A204.1 (cell line): ENCODE measurements around the gene APOBEC3F.
"Not testable (repeated sequence)": the region's sequence is repeated elsewhere in the genome, so short reads cannot be mapped to it uniquely, and the experiment has no call there.

Experiments
- FAIRE-seq: peaks from 2 replicates; lab custom pipeline; 2012; peaks lifted over from hg19 to GRCh38; lab: Jason Lieb, UNC

APOBEC3F gene

DNA sequence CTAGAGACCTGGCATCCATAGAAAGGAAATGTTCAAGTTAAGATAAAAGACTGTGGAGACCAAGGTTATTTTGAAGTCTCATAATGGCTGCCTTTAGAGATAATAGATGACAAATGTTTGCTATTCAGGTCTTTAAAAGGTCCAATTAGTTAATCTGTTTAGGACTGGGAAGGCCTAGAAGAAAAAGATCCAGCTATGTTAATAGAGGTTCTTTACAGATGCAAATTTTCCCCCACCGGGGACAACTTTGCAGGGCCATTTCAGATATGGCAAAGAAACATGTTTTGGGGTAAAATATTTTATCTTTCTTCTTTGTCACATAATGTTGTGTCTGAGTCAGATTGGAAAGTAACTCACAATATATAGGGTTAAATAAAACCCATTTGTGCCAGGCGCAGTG, 33.3 kb downstream of the APOBEC3F start:
- FAIRE-seq: no peak

DNA sequence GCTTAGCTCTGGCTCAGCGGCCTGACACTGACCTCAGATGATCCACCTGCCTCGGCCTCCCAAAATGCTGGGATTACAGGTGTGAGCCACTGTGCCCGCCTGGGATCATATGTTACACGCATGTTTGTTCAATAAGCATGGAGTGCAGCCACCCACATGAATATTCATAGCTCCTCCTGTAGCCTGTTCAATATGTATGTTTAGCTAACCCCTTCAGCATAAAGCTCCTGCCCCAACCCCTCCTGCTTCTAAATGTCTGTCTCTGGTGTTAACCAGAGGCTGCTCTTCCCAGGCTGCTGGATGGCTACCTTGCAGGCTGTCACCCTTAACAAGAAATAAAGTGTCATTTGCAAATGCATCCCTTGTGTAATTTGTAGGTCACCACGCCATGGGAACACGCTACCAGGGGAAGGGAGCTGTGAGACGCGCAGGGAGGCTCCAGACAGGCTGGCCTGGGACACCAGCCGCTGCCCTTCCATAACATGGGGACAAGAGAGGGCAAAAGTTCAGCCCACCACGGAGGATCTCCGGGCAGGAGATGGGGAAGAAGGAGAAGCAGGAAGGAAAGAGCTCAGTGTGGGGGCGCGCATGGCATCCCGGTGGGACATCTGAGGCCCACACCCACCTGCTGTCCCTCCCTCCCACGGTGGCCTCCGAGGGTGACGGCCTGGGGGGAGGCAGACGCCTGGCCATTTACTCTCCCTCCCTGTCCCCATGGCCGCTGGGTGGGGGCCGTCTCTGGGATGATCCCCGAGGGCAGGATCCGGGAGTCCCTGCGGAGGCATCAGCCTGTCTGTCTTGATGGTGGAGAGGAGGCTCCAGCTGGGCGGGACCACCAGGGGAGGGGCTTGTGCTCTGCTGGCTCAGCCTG, 35.7 kb downstream of the APOBEC3F start:
- FAIRE-seq: not testable (repeated sequence)

DNA sequence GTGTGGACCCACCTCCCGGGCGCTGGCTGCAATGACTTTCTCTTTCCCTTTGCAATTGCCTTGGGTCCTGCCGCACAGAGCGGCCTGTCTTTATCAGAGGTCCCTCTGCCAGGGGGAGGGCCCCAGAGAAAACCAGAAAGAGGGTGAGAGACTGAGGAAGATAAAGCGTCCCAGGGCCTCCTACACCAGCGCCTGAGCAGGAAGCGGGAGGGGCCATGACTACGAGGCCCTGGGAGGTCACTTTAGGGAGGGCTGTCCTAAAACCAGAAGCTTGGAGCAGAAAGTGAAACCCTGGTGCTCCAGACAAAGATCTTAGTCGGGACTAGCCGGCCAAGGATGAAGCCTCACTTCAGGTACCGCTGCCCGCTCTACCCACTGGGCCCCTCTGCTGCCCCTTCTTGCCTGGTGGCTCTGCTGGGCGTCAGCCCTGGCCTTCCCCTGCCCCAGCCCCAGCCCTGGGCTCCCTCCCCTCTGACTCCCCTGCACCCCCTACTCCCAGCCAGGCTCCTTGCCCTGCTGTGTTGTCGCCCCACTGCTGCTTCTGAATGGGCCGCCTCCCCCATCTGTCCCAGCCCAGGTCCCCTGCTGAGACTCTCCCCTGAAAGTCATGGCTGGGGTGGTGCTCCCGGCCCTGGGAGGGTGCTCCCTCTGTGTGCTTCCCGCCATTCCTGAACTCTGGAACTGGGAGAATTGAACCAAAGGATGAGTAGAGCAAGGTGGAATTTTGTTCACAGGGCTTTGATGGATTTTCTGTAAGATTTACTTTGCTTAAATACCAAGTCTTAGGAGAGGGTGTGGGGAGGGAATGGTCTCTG, 36.6 kb downstream of the APOBEC3F start, which contains the start of gene APOBEC3G:
APOBEC3G (plus strand) TSS at position 250 of the 815 bp plus-strand sequence; CDS start at position 337, 87 bp downstream.
- peak; percentile 34 for FAIRE-seq

DNA sequence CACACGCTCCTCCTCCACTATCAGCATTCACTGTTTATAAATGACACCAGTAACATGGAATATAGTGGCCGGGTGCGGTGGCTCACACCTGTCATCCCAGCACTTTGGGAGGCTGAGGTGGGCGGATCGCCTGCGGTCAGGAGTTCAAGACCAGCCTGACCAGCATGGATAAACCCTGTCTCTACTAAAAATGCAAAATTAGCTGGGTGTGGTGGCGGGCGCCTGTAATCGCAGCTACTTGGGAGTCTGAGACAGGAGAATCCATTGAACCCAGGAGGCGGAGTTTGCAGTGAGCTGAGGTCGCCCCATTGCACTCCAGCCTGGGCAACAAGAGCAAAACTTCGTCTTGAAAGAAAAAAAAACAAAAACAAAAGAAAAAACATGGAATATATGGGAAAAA, 37.2 kb downstream of the APOBEC3F start:
- not testable (repeated sequence) for FAIRE-seq

DNA sequence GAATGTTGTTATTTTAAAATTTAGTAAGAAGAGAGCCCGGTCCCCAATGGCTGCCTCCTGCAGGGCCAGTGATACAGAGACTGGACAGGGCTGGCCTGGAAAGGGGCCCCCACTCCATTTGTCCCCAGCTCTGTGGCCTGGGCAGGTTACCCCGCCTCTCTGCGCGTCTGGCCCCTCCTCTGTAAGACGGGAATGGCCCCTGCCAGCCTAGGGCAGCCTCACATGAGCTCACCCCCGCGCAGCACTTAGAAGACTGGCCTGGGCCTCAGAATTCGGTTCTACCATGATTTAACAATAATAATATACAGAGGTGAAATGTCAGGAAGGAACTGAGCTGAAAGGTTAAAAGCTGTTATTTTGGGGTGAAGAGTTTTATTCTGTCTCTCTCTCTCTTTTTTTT, 37.7 kb downstream of the APOBEC3F start:
- no peak for FAIRE-seq

DNA sequence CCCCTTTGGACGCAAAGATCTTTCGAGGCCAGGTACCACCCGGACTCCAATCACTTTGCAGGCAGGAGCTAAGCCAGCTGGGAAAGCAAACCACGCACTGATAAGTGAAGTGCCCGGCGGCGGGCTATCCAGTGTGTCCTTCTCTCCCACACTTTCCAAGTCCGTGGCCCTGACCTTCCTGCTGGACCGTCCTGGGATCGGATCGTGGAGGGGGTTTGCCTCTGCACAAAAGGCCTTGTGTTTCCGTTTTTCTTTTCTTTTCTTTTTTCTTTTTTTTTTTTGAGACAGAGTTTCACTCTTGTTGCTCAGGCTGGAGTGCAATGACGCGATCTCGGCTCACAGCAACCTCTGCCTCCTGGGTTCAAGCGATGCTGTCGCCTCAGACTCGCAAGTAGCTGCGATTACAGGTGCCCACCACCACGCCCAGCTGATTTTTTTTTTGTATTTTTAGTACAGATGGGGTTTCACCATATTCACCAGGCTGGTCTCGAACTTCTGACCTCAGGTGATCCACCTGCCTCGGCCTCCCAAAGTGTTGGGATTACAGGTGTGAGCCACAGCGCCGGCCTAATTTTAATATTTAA, 38.5 kb downstream of the APOBEC3F start:
- not testable (repeated sequence) for FAIRE-seq

DNA sequence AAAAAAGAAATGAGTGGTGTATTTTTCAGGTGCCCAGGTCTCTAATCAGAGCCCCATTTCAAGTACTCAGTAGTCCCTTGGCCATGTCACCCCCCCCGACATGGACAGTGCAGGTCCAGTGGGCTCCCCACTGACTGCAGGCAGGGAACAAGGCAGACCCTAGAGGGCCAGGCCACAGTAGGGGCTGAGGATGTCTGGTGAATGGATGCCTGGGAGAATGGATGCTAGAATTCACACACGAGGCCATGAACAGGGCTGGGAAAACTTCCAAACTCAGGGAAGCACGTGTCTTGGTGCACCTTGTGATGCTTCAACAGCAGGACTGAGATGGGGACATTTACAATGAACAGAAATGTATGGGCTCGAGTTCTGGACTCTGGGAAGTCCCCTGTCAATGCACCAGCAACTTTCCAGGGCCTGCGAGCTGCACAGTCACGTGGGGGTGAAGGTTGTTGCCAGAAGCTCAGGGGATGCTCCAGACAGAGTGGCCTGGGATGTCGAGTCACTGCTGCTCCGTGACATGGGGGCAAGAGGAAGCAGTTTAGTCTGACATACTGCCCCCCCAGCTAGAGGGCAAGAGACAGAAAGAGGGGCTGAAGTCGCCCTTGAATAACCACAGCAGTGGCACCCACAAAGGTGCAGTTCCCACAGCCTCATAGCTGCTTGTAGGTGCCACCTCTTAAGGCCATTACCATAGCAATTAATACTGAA, 39.5 kb downstream of the APOBEC3F start:
- no peak for FAIRE-seq

DNA sequence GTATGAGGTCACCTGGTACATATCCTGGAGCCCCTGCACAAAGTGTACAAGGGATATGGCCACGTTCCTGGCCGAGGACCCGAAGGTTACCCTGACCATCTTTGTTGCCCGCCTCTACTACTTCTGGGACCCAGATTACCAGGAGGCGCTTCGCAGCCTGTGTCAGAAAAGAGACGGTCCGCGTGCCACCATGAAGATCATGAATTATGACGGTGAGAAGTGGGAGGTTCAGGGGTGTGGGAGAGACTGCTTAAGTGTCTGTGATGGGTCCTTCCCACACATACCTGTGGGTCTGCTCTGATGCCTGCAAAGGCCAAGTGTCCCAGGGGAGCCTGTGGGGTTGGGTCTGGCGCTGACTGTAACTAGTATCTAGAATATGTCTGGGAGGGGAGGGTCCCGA, 40.4 kb downstream of the APOBEC3F start:
- FAIRE-seq: no peak

DNA sequence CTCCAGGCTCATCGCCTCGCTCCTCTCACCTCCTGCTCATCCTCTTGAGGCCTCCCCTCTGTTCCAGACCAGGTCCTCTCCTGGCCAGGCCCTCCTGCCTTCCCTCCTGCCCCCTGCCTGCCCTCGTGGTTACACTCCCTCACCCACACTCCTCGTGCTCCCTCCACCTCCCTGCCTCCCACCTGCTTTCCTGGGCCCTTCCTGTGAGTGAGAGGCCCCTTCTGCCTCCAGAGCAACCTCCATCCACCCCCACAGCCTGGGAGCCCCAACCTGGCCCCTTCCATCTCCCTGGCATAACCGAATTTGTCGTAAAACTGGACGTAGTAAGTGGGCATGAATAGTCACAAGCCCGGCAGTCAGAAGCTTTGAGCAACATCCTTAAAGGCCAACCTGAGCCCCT, 40.9 kb downstream of the APOBEC3F start:
- no peak for FAIRE-seq

DNA sequence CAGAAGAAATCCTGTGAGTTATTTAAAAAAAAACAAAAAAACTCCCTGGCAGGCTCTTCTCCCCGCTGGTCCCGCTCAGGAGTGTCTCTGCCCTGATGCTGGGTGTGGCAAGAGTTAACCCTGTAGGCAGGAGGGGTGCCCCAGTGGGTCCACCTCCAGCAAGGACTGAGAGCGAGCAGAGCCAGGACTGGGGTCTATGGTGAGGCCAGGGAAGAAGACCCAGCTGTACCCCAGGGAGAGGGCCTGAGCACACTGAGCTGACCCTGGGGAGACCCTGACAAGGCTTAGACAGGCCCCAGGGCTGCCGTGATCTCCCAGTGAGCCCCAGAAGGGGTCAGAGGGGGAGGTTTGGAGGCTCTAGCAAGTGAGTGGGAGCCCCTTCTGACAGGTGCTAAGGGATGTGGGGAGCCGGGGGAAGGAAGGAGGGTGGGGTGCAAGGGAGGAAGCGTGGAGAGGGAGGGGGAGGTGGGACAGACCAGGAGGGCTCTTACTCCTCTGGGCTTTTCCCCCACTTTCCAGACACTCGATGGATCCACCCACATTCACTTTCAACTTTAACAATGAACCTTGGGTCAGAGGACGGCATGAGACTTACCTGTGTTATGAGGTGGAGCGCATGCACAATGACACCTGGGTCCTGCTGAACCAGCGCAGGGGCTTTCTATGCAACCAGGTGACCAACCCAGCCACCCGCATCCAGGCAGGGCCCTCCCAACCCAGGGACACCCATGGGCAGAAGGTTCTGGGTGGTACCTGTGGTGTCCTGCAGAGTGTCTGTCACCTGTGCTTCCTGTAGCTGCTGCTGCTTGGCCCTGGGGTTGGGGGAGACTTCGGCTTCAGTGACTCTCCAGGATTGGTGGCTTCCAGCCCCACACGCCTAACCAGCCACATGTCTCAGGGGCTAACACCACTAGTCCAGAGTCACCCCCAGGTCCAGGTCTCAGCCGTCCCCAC, 42.8 kb downstream of the APOBEC3F start:
- FAIRE-seq: no peak

DNA sequence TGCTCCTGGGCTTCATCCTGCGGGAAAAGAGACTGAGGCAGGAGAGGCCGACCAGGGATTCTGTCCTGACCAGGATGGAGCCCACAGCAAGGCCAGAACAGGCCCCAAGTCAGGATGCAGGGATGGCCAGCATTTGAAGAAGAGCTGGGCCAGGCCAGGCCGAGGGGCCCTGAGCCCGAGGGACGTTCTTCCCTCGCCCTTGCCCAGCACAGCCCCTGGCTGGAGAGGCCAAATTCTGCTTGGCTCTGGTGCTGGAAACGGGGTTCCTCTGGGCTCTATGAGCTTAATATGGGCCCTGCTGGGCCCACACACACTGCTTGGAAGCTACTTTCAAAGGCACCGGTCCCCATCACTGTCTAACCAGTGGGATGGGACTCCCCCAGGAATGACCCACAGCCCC, 44.0 kb downstream of the APOBEC3F start:
- FAIRE-seq: no peak

DNA sequence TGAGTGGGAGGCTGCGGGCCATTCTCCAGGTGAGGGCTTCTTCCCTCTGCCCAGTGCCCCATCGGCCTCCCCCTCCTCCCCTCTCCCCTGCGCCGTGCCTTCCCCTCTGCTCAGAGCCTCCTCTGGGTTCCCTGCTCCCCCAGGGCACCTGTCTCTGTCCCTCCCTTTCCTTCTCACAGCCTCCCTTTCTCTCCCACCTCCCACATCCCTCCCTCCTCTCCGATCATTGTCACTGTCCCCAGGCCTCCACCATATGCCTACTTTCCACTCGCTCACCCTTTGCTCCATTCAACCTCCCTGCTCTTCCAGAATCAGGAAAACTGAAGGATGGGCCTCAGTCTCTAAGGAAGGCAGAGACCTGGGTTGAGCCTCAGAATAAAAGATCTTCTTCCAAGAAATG, 46.4 kb downstream of the APOBEC3F start:
- FAIRE-seq: no peak

DNA sequence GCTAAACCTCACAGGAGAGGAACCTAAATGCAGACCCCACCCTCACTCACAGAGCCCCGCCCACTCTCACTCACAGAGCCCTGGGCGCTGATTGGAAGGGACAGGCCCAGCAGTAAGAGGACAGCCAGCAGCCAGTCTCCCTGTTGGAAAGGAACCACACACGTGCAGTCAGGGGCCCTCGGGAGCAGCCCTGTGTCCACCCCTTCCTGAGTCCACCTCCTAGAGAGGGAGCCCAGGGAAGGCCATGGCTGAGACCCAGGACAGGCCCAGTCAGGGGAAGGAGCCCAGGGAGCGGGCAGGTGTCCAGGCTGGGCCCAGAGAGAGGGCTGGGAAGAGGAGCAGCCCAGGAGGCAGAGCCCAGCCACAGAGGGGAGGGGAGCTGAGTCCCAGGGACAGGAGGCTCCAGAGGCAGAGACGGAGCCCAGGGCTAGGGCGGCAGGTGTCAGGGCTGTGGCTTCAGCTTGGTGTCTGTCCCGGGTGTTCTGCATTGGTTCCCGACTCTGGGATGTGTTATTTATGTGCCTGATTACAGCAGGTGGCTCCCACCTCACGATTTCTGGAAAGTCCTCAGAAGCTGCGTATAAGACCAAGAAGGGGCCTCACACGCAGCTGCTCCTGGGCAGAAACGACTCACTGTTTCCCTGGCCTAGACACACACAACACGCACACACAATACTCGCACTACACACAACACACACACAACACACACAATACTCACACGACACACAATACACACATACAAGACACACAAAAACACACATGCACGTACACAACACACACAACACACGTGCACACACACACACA, 47.4 kb downstream of the APOBEC3F start:
- no peak for FAIRE-seq

DNA sequence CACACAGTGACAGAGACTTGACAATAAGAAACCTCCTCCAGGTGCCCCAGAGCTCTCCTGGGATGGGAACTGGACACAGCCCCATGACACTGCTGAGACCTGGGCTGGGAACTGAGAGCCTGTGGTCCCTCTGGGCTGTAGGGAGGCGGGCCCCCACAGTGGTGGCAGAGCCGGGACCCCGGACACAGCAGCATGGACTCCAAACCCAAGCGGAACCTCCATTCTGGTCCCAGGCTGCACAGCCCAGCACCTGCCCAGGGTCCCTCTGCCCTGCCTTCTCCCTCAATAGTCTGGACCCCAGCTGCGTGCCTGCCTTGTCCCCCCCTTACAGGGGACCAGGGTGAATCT, 48.0 kb downstream of the APOBEC3F start:
- FAIRE-seq: no peak

DNA sequence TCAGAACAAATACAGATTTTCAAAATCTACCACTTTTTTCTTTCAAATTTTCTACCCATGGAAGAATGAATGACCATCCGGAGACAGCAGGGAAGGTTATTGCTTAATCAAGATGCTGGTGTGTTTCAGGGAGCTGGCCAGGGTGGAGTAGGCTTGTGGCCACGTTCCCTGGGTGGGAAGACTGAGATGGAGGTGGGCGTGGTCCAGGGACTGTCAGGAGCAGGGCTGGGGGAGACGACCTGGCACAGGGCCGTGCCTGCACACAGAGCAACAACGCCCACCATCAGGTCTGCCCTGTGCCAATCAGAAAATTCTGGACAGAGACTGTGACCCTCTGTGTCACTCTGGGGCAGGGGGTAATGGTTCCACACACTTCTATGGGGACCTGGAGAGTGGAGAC, 49.3 kb downstream of the APOBEC3F start:
- FAIRE-seq: no peak

DNA sequence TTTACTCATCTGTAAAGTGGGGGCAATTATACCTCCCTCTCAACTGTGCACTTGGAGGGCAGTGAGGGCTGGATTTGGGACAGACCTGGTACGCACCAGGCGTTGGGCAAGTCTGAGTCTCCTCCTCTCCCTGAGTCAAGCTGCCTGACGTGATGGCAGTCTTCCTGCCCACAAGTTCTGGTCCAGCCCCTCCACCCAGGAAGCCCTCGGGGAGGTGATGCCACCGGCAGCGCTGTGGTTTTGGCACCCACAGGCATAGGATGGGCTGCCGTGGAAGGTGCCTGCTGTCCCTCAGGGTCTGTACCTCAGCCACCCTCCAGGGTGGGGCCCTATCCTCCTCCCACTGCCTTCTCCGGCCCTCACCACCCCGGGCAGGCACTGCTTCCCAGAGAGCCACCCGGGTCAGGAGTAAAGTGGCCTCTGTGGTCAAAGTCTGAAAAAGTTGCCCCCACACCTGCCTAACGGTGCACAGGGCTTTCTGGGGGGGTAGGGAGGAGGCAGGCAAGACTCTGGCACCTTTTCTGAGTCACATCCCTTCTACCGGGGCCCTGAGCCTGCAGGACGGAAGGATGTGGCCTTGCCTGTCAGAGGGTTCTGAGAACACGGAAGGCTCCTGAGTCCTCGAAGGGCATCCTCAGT, 49.9 kb downstream of the APOBEC3F start:
- FAIRE-seq: no peak

DNA sequence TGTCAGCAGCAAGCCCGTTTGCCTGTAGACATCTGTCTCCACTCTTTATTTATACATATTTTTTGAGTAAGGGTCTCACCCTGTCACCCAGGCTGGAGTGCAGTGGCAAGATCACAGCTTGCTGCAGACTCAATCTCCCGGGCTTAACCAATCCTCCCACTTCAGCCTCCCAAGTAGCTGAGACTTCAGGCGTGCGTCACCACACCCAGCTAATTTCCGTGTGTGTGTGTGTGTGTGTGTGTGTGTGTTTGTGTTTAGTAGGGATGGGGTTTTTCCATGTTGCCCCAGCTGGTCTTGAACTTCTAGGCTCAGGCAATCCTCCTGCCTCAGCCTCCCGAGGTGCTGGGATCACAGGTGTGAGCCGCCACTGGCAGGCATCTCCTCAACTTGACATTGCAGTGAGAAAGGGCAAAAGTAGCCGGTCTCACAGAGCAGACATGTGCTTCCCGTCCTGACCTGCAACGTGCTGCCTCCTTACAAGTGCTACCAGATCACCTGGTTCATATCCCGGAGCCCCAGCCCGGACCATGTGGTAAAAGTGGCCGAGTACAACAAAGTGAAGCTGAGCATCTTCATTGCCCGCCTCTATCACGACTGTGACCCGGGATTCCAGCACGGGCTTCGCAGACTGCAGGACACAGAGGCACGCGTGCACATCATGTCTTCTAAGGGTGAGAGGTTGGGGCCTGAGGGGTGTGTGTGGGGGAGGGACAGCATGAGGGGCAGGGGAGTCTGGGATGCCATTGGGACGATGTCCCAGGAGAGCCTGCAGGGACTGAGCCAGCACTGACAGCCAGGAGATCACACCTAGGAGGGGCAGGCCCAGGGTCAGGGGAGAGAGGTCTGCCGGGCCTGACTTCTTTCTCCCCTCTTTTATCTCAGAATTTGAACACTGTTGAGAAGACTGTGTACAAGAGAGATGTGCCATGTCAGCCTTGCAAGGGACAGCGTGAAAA, 50.7 kb downstream of the APOBEC3F start:
- FAIRE-seq: no peak

DNA sequence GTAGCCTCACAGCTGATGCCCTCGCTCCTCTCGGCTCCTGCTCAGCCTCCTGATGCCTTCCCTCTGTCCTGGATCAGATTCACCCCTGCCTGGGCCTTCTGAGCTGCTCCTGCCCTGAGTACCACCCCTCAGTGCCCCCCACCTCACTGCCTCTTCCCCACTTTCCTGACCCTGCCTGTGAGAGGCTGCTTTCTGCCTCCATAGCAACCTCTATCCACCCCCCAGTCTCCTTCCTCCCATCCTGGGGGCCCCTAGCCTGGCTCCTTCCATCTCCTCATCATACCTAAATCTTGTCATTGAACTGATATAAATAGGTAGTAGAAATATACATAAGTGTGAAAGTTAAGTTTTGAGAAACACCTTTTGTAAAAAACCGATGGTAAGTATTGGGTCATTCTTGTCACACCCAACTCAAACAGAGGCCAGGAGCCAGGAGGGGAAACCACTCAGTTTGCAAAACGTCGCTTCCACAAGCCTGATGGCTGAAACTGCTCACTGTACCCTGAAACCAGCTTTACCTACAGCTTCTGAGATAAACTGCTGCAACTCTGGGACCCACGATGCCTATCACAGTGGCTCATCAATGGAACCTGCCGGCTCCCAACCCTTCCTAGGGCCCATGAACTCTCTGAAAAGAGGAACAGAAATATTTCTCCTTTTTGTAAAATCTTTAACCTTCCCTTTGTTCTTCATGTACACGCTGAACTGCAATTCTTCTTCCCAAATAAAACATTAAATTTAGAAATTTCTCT, 51.6 kb downstream of the APOBEC3F start:
- no peak for FAIRE-seq
